Body of pancreas (tissue), 4 donors: ENCODE measurements around the gene PNPLA3.

Experiments used
- CTCF ChIP-seq, 7 experiments: fragments of 450-650 bp in 4 of 7; fragments of 200-600 bp in 3 of 7; sonication (generic) in 3 of 7; IDR thresholded peaks; one replicate each; pipeline ENCODE4 v1.5.1; 2016 to 2019; ENCODE audit warnings: antibody characterized with exemption in 7 of 7
- POLR2A ChIP-seq, 3 donors: fragments of 450-650 bp; IDR thresholded peaks; one replicate each; pipeline ENCODE4 v1.6.1; 2016; ENCODE audit warnings: antibody characterized with exemption in 3 of 3, mild to moderate bottlenecking in 2 of 3

GRCh38 chr22:43885786-43886185 is 37.8 kb upstream of the PNPLA3 start:
- no peak for TF ChIP-seq CTCF (IDR thresholded peaks at IDR 0.05)
- TF ChIP-seq POLR2A (IDR thresholded peaks at IDR 0.05), result no peak
